SK-N-SH treated with all-trans-retinoic acid at 6 μM for 48 hours (cell line): ENCODE measurements around the gene CKAP4.

Experiments used
- ATAC-seq: fragments of 200-7000 bp; cut with Tn5 transposase; 3 replicates; pipeline ENCODE4 v1.9.1; 2020; ENCODE audit warnings: mild to moderate bottlenecking, moderate library complexity
- BACH2 ChIP-seq: fragments of 250-450 bp; sonication (Bioruptor Pico); IDR thresholded peaks from 2 replicates; pipeline ENCODE4 v1.9.0; 2021; ENCODE audit warnings: mild to moderate bottlenecking, borderline replicate concordance
- CREB5 ChIP-seq: fragments of 250-450 bp; sonication (Bioruptor Pico); IDR thresholded peaks from 2 replicates; pipeline ENCODE4 v1.5.1; 2020; ENCODE audit warnings: low read depth, mild to moderate bottlenecking, moderate library complexity
- CSDC2 ChIP-seq: fragments of 250-450 bp; sonication (Bioruptor Pico); IDR thresholded peaks from 2 replicates; pipeline ENCODE4 v1.5.0; 2020; ENCODE audit warnings: mild to moderate bottlenecking, moderate library complexity
- CSRNP3 ChIP-seq: fragments of 250-450 bp; sonication (Bioruptor Pico); IDR thresholded peaks from 2 replicates; pipeline ENCODE4 v1.5.1; 2021; ENCODE audit warnings: mild to moderate bottlenecking, moderate library complexity
- ESRRG ChIP-seq: fragments of 250-450 bp; sonication (Bioruptor Pico); IDR thresholded peaks from 2 replicates; pipeline ENCODE4 v1.6.1; 2021; ENCODE audit warnings: mild to moderate bottlenecking
- GLIS3 ChIP-seq: fragments of 250-450 bp; sonication (Bioruptor Pico); IDR thresholded peaks from 2 replicates; pipeline ENCODE4 v1.5.0; 2020; ENCODE audit warnings: mild to moderate bottlenecking, moderate library complexity
- ISL1 ChIP-seq: fragments of 250-450 bp; sonication (Bioruptor Pico); IDR thresholded peaks from 2 replicates; pipeline ENCODE4 v2.1.2; 2022; ENCODE audit warnings: mild to moderate bottlenecking, moderate library complexity
- PATZ1 ChIP-seq: fragments of 250-450 bp; sonication (Bioruptor Pico); IDR thresholded peaks from 2 replicates; pipeline ENCODE4 v1.8.0; 2020; ENCODE audit warnings: mild to moderate bottlenecking, moderate library complexity, borderline replicate concordance
- POU6F1 ChIP-seq: fragments of 250-450 bp; sonication (Bioruptor Pico); IDR thresholded peaks from 2 replicates; pipeline ENCODE4 v1.8.0; 2021; ENCODE audit warnings: low read depth, mild to moderate bottlenecking, moderate library complexity, borderline replicate concordance
- PPARA ChIP-seq: fragments of 250-450 bp; sonication (Bioruptor Pico); IDR thresholded peaks from 2 replicates; pipeline ENCODE4 v1.5.0; 2020; ENCODE audit warnings: mild to moderate bottlenecking, borderline replicate concordance
- RARB ChIP-seq: fragments of 250-450 bp; sonication (Bioruptor Pico); IDR thresholded peaks from 2 replicates; pipeline ENCODE4 v1.8.0; 2021; ENCODE audit warnings: mild to moderate bottlenecking, moderate library complexity
- TCF4 ChIP-seq: fragments of 250-450 bp; sonication (Bioruptor Pico); IDR thresholded peaks from 2 replicates; pipeline ENCODE4 v1.8.0; 2021; ENCODE audit warnings: mild to moderate bottlenecking, moderate library complexity, borderline replicate concordance
- TOX ChIP-seq: fragments of 250-450 bp; sonication (Bioruptor Pico); IDR thresholded peaks from 2 replicates; pipeline ENCODE4 v1.8.0; 2021; ENCODE audit warnings: mild to moderate bottlenecking, moderate library complexity, borderline replicate concordance
- TSHZ2 ChIP-seq: fragments of 250-450 bp; sonication (Bioruptor Pico); IDR thresholded peaks from 2 replicates; pipeline ENCODE4 v1.5.0; 2020; ENCODE audit warnings: mild to moderate bottlenecking, moderate library complexity
- ZC3H10 ChIP-seq: fragments of 250-450 bp; sonication (Bioruptor Pico); IDR thresholded peaks from 2 replicates; pipeline ENCODE4 v1.5.1; 2021; ENCODE audit warnings: mild to moderate bottlenecking, moderate library complexity
- ZFP3 ChIP-seq: fragments of 250-450 bp; sonication (Bioruptor Pico); IDR thresholded peaks from 2 replicates; pipeline ENCODE4 v1.5.0; 2020; ENCODE audit warnings: mild to moderate bottlenecking, moderate library complexity
- ZFP30 ChIP-seq: fragments of 450-650 bp; formaldehyde crosslinking; IDR thresholded peaks from 2 replicates; pipeline ENCODE4 v1.5.0; 2022; ENCODE audit warnings: mild to moderate bottlenecking, moderate library complexity
- ZNF565 ChIP-seq: fragments of 450-650 bp; formaldehyde crosslinking; conservative IDR thresholded peaks from 2 replicates; pipeline ENCODE4 v1.5.0; 2020; ENCODE audit warnings: low read depth, mild to moderate bottlenecking, moderate library complexity
- ZNF70 ChIP-seq: fragments of 450-650 bp; formaldehyde crosslinking; IDR thresholded peaks from 2 replicates; pipeline ENCODE4 v1.5.0; 2020; ENCODE audit warnings: mild to moderate bottlenecking, moderate library complexity
- ZNF8 ChIP-seq: fragments of 450-650 bp; formaldehyde crosslinking; IDR thresholded peaks from 2 replicates; pipeline ENCODE4 v1.5.0; 2020; ENCODE audit warnings: mild to moderate bottlenecking, moderate library complexity

The CKAP4 gene

GRCh38 chr12:106265116-106265515, 17.3 kb upstream of the CKAP4 start (continued):
- TF ChIP-seq PATZ1 (CRISPR knock-in tag) = no peak
- no peak for TF ChIP-seq GLIS3 (CRISPR knock-in tag)
- no peak for TF ChIP-seq ZNF565 (CRISPR knock-in tag)
- TF ChIP-seq ZFP3 = no peak
- no peak for TF ChIP-seq ZC3H10 (CRISPR knock-in tag)
- no peak for TF ChIP-seq PPARA
- no peak for TF ChIP-seq ZFP30
- no peak for TF ChIP-seq CREB5 (CRISPR knock-in tag)

GRCh38 chr12:106258935-106259334, 11.1 kb upstream of the CKAP4 start:
- ATAC-seq = no peak
- TF ChIP-seq ZFP30 = no peak
- TF ChIP-seq ZC3H10 (CRISPR knock-in tag) = no peak
- TF ChIP-seq TCF4 (CRISPR knock-in tag) = no peak
- no peak for TF ChIP-seq BACH2 (CRISPR knock-in tag)
- TF ChIP-seq ISL1 = no peak
- TF ChIP-seq CREB5 (CRISPR knock-in tag) = no peak
- TF ChIP-seq, all 23 proteins: peak for 0

- no peak for ATAC-seq
- TF ChIP-seq CREB5 (CRISPR knock-in tag) = no peak
- no peak for TF ChIP-seq ZFP30
- no peak for TF ChIP-seq ZNF565 (CRISPR knock-in tag)
- no peak for TF ChIP-seq TOX (CRISPR knock-in tag)
- no peak for TF ChIP-seq ISL1
- TF ChIP-seq GLIS3 (CRISPR knock-in tag) = no peak
- TF ChIP-seq BACH2 (CRISPR knock-in tag) = no peak
- TF ChIP-seq ZNF8 (CRISPR knock-in tag) = no peak
- TF ChIP-seq POU6F1 (CRISPR knock-in tag) = no peak
- no peak for TF ChIP-seq ZNF70
- no peak for TF ChIP-seq ESRRG (CRISPR knock-in tag)
- no peak for TF ChIP-seq CSDC2 (CRISPR knock-in tag)
- no peak for TF ChIP-seq ZFP3
- no peak for TF ChIP-seq PATZ1 (CRISPR knock-in tag)
- no peak for TF ChIP-seq PPARA
- TF ChIP-seq CSRNP3 (CRISPR knock-in tag) = no peak
- no peak for TF ChIP-seq TSHZ2 (CRISPR knock-in tag)
- no peak for TF ChIP-seq ZC3H10 (CRISPR knock-in tag)
- no peak for TF ChIP-seq RARB (CRISPR knock-in tag)
Measured at GRCh38 chr12:106258226-106258625, 10.4 kb upstream of the CKAP4 start.
